Hepatocyte (in vitro differentiated cells): Measurements from ENCODE around the gene DLX4.

Source experiments
- CTCF ChIP-seq: fragments of 200-600 bp; sonication (generic); IDR thresholded peaks from 2 replicates; pipeline ENCODE4 v1.5.1; 2016; ENCODE audit warnings: antibody characterized with exemption, mild to moderate bottlenecking; ENCODE audit not compliant: poor library complexity
- EZH2phosphoT487 ChIP-seq: fragments of 200-600 bp; sonication (generic); IDR thresholded peaks from one replicate; pipeline ENCODE4 v1.6.1; 2018; ENCODE audit warnings: antibody characterized with exemption, mild to moderate bottlenecking, low read depth, moderate library complexity; ENCODE audit not compliant: unreplicated experiment, severe bottlenecking

- TF ChIP-seq CTCF (no peak), EZH2phosphoT487 (no peak)
Observed at GRCh38 chr17:49997301-49997650, 28.3 kb downstream of the DLX4 start.
